GM12874 (cell line): ENCODE data around the gene PXYLP1.

ENCODE experiments used
- CTCF ChIP-seq: IDR thresholded peaks from 2 replicates; pipeline ENCODE4 v1.5.1; 2011; ENCODE audit warnings: low read depth, mild to moderate bottlenecking, control low read depth, low read length, moderate library complexity; ENCODE audit not compliant: insufficient read depth

PXYLP1 gene

GRCh38 chr3:141275032-141275422 lies 43.4 kb downstream of the PXYLP1 start:
- no peak for TF ChIP-seq CTCF

- TF ChIP-seq CTCF, result no peak
These were observed 43.9 kb downstream of the PXYLP1 start for GRCh38 chr3:141275511-141275910.

GRCh38 chr3:141275973-141276372 lies 44.3 kb downstream of the PXYLP1 start:
- TF ChIP-seq CTCF, result no peak

- TF ChIP-seq CTCF, result no peak
These were observed 44.8 kb downstream of the PXYLP1 start for GRCh38 chr3:141276398-141276797.

GRCh38 chr3:141277451-141277850 lies 45.8 kb downstream of the PXYLP1 start:
- no peak for TF ChIP-seq CTCF

- no peak for TF ChIP-seq CTCF
These were observed 46.8 kb downstream of the PXYLP1 start for GRCh38 chr3:141278196-141279076.

- peak; percentile 57 for TF ChIP-seq CTCF
These were observed 47.7 kb downstream of the PXYLP1 start for GRCh38 chr3:141279077-141279967.
